ENCODE results near the gene RAB3A. TPM values are rescaled to one million over a fixed set of nuclear protein-coding genes. Genes with fewer than 3 reads are reported as not detected.

Gene RAB3A
- total RNA-seq, 1 donor from 2014 or later = 3.1 TPM

GRCh38 chr19:18249834-18250233 lies 46.0 kb upstream of the RAB3A start:
- DNase-seq (ENCODE audit: low spot score) = no peak
- Mint-ChIP-seq H3K36me3 (ENCODE audit: low read depth, unreplicated experiment) (peaks cover 3% of the 10 kb centered on the region), H3K9me3 (ENCODE audit: unreplicated experiment) (no peaks in the 10 kb centered on the region), H3K27me3 (ENCODE audit: unreplicated experiment) (peaks cover 10% of the 10 kb centered on the region), H3K4me1 (ENCODE audit: unreplicated experiment) (no peaks in the 10 kb centered on the region), H3K27ac (ENCODE audit: unreplicated experiment) (no peak overlapping the region), H3K4me3 (ENCODE audit: unreplicated experiment) (no peak overlapping the region)
- TF ChIP-seq CTCF (IDR thresholded peaks at IDR 0.05; ENCODE audit: unreplicated experiment) = no peak

- H3K4me1 Mint-ChIP-seq (ENCODE audit: unreplicated experiment) = no peaks in the 10 kb centered on the region
- H3K27me3 Mint-ChIP-seq (ENCODE audit: unreplicated experiment) = peaks cover 12% of the 10 kb centered on the region
- no peaks in the 10 kb centered on the region for H3K9me3 Mint-ChIP-seq (ENCODE audit: unreplicated experiment)
- H3K36me3 Mint-ChIP-seq (ENCODE audit: low read depth, unreplicated experiment) = peaks cover 3% of the 10 kb centered on the region
- no peak overlapping the region for H3K4me3 Mint-ChIP-seq (ENCODE audit: unreplicated experiment)
- TF ChIP-seq CTCF (IDR thresholded peaks at IDR 0.05; ENCODE audit: unreplicated experiment) = no peak
- DNase-seq (ENCODE audit: low spot score) = no peak
- no peak overlapping the region for H3K27ac Mint-ChIP-seq (ENCODE audit: unreplicated experiment)
Observed at GRCh38 chr19:18245297-18245696, 41.5 kb upstream of the RAB3A start.

GRCh38 chr19:18239303-18239702 lies 35.5 kb upstream of the RAB3A start:
- H3K4me3 Mint-ChIP-seq (ENCODE audit: unreplicated experiment) = no peak overlapping the region
- peak; percentile 23 for DNase-seq (ENCODE audit: low spot score)
- no peaks in the 10 kb centered on the region for H3K4me1 Mint-ChIP-seq (ENCODE audit: unreplicated experiment)
- H3K36me3 Mint-ChIP-seq (ENCODE audit: low read depth, unreplicated experiment) = no peaks in the 10 kb centered on the region
- no peaks in the 10 kb centered on the region for H3K9me3 Mint-ChIP-seq (ENCODE audit: unreplicated experiment)
- peaks cover 18% of the 10 kb centered on the region for H3K27me3 Mint-ChIP-seq (ENCODE audit: unreplicated experiment)
- TF ChIP-seq CTCF (IDR thresholded peaks at IDR 0.05; ENCODE audit: unreplicated experiment) = no peak
- no peak overlapping the region for H3K27ac Mint-ChIP-seq (ENCODE audit: unreplicated experiment)

- no peaks in the 10 kb centered on the region for H3K9me3 Mint-ChIP-seq (ENCODE audit: unreplicated experiment)
- no peaks in the 10 kb centered on the region for H3K36me3 Mint-ChIP-seq (ENCODE audit: low read depth, unreplicated experiment)
- H3K4me3 Mint-ChIP-seq (ENCODE audit: unreplicated experiment) = no peak overlapping the region
- DNase-seq (ENCODE audit: low spot score) = no peak
- no peak overlapping the region for H3K27ac Mint-ChIP-seq (ENCODE audit: unreplicated experiment)
- H3K27me3 Mint-ChIP-seq (ENCODE audit: unreplicated experiment) = peaks cover 17% of the 10 kb centered on the region
- no peak for TF ChIP-seq CTCF (IDR thresholded peaks at IDR 0.05; ENCODE audit: unreplicated experiment)
- peaks cover 10% of the 10 kb centered on the region for H3K4me1 Mint-ChIP-seq (ENCODE audit: unreplicated experiment)
Observed at GRCh38 chr19:18234194-18234593, 30.4 kb upstream of the RAB3A start.

GRCh38 chr19:18233224-18233825 lies 29.5 kb upstream of the RAB3A start:
- Mint-ChIP-seq H3K36me3 (ENCODE audit: low read depth, unreplicated experiment) (no peaks in the 10 kb centered on the region), H3K4me1 (ENCODE audit: unreplicated experiment) (peaks cover 10% of the 10 kb centered on the region)

More at GRCh38 chr19:18233224-18233825, 29.5 kb upstream of the RAB3A start:
- peaks cover 17% of the 10 kb centered on the region for H3K27me3 Mint-ChIP-seq (ENCODE audit: unreplicated experiment)
- H3K27ac Mint-ChIP-seq (ENCODE audit: unreplicated experiment) = no peak overlapping the region
- H3K9me3 Mint-ChIP-seq (ENCODE audit: unreplicated experiment) = no peaks in the 10 kb centered on the region
- H3K4me3 Mint-ChIP-seq (ENCODE audit: unreplicated experiment) = peak overlapping the region; percentile 73
- TF ChIP-seq CTCF (IDR thresholded peaks at IDR 0.05; ENCODE audit: unreplicated experiment) = no peak
- peak; percentile 77 for DNase-seq (ENCODE audit: low spot score)
